ENCODE data around the gene CLCA1.
A peak's percentile ranks its signal among the peaks of the same experiment; 100 is the strongest.
"Not testable (repeated sequence)": the region's sequence is repeated elsewhere in the genome, so short reads cannot be mapped to it uniquely, and the experiment has no call there.

CLCA1 gene

GRCh38 chr1:86478416-86479156, 9.9 kb downstream of the CLCA1 start:
- Mint-ChIP-seq H3K36me3 (no peaks in the 10 kb centered on the region), H3K9me3 (ENCODE audit: low read depth) (no peaks in the 10 kb centered on the region), H3K27ac (no peak overlapping the region), H3K4me1 (ENCODE audit: low read depth) (no peaks in the 10 kb centered on the region), H3K27me3 (peaks cover 2% of the 10 kb centered on the region), H3K4me3 (no peak overlapping the region)

GRCh38 chr1:86481966-86482365, 13.2 kb downstream of the CLCA1 start:
- no peak overlapping the region for H3K4me3 Mint-ChIP-seq
- no peak overlapping the region for H3K27ac Mint-ChIP-seq
- H3K36me3 Mint-ChIP-seq, result no peaks in the 10 kb centered on the region
- no peaks in the 10 kb centered on the region for H3K4me1 Mint-ChIP-seq (ENCODE audit: low read depth)
- peaks cover 2% of the 10 kb centered on the region for H3K27me3 Mint-ChIP-seq
- H3K9me3 Mint-ChIP-seq (ENCODE audit: low read depth), result no peaks in the 10 kb centered on the region

GRCh38 chr1:86487131-86487810, 18.5 kb downstream of the CLCA1 start:
- H3K9me3 Mint-ChIP-seq (ENCODE audit: low read depth), result no peaks in the 10 kb centered on the region
- no peak overlapping the region for H3K4me3 Mint-ChIP-seq
- H3K36me3 Mint-ChIP-seq, result no peaks in the 10 kb centered on the region
- no peak overlapping the region for H3K27ac Mint-ChIP-seq
- no peaks in the 10 kb centered on the region for H3K27me3 Mint-ChIP-seq
- no peaks in the 10 kb centered on the region for H3K4me1 Mint-ChIP-seq (ENCODE audit: low read depth)

GRCh38 chr1:86487811-86488141, 19.0 kb downstream of the CLCA1 start:
- Mint-ChIP-seq H3K4me1 (ENCODE audit: low read depth) (no peaks in the 10 kb centered on the region), H3K27ac (no peak overlapping the region), H3K9me3 (ENCODE audit: low read depth) (no peaks in the 10 kb centered on the region), H3K36me3 (no peaks in the 10 kb centered on the region), H3K27me3 (no peaks in the 10 kb centered on the region), H3K4me3 (no peak overlapping the region)

- Mint-ChIP-seq H3K9me3 (ENCODE audit: low read depth) (no peaks in the 10 kb centered on the region), H3K27ac (no peak overlapping the region), H3K4me3 (no peak overlapping the region), H3K36me3 (no peaks in the 10 kb centered on the region), H3K27me3 (no peaks in the 10 kb centered on the region), H3K4me1 (ENCODE audit: low read depth) (no peaks in the 10 kb centered on the region)
These were observed 20.6 kb downstream of the CLCA1 start for GRCh38 chr1:86489242-86489878.

GRCh38 chr1:86491171-86491950, 22.6 kb downstream of the CLCA1 start:
- no peaks in the 10 kb centered on the region for H3K9me3 Mint-ChIP-seq (ENCODE audit: low read depth)
- no peaks in the 10 kb centered on the region for H3K36me3 Mint-ChIP-seq
- H3K4me1 Mint-ChIP-seq (ENCODE audit: low read depth), result no peaks in the 10 kb centered on the region
- H3K4me3 Mint-ChIP-seq, result no peak overlapping the region
- H3K27me3 Mint-ChIP-seq, result no peaks in the 10 kb centered on the region
- no peak overlapping the region for H3K27ac Mint-ChIP-seq

GRCh38 chr1:86498281-86498680, 29.6 kb downstream of the CLCA1 start:
- no peaks in the 10 kb centered on the region for H3K9me3 Mint-ChIP-seq (ENCODE audit: low read depth)
- H3K27ac Mint-ChIP-seq, result no peak overlapping the region
- H3K4me3 Mint-ChIP-seq, result no peak overlapping the region
- H3K4me1 Mint-ChIP-seq (ENCODE audit: low read depth), result peaks cover 5% of the 10 kb centered on the region
- no peaks in the 10 kb centered on the region for H3K36me3 Mint-ChIP-seq
- peaks cover 2% of the 10 kb centered on the region for H3K27me3 Mint-ChIP-seq

- Mint-ChIP-seq H3K27me3 (peaks cover 5% of the 10 kb centered on the region), H3K4me1 (ENCODE audit: low read depth) (peaks cover 5% of the 10 kb centered on the region), H3K9me3 (ENCODE audit: low read depth) (no peaks in the 10 kb centered on the region), H3K36me3 (no peaks in the 10 kb centered on the region), H3K4me3 (no peak overlapping the region), H3K27ac (no peak overlapping the region)
These were observed 31.4 kb downstream of the CLCA1 start for GRCh38 chr1:86499987-86500593.

- H3K9me3 Mint-ChIP-seq (ENCODE audit: low read depth), result no peaks in the 10 kb centered on the region
- H3K4me1 Mint-ChIP-seq (ENCODE audit: low read depth), result peaks cover 5% of the 10 kb centered on the region
- no peak overlapping the region for H3K27ac Mint-ChIP-seq
- peaks cover 5% of the 10 kb centered on the region for H3K27me3 Mint-ChIP-seq
- no peaks in the 10 kb centered on the region for H3K36me3 Mint-ChIP-seq
- H3K4me3 Mint-ChIP-seq, result no peak overlapping the region
These were observed 32.0 kb downstream of the CLCA1 start for GRCh38 chr1:86500714-86501113.

- not testable (repeated sequence) for H3K27me3 Mint-ChIP-seq; H3K9me3 Mint-ChIP-seq (ENCODE audit: low read depth); H3K36me3 Mint-ChIP-seq; H3K4me1 Mint-ChIP-seq (ENCODE audit: low read depth); H3K27ac Mint-ChIP-seq
- H3K4me3 Mint-ChIP-seq, result peak overlapping the region; percentile 86
These were observed 33.5 kb downstream of the CLCA1 start for GRCh38 chr1:86502125-86502646.

GRCh38 chr1:86502721-86503405, 34.1 kb downstream of the CLCA1 start:
- Mint-ChIP-seq H3K27ac (no peak overlapping the region), H3K27me3 (peaks cover 4% of the 10 kb centered on the region), H3K4me1 (ENCODE audit: low read depth) (peaks cover 5% of the 10 kb centered on the region), H3K4me3 (peak overlapping the region; percentile 86), H3K36me3 (no peaks in the 10 kb centered on the region), H3K9me3 (ENCODE audit: low read depth) (no peaks in the 10 kb centered on the region)

GRCh38 chr1:86503406-86504136, 34.8 kb downstream of the CLCA1 start:
- no peak overlapping the region for H3K27ac Mint-ChIP-seq
- H3K4me3 Mint-ChIP-seq, result peak overlapping the region; percentile 86
- H3K27me3 Mint-ChIP-seq, result peaks cover 4% of the 10 kb centered on the region
- no peaks in the 10 kb centered on the region for H3K36me3 Mint-ChIP-seq
- peaks cover 5% of the 10 kb centered on the region for H3K4me1 Mint-ChIP-seq (ENCODE audit: low read depth)
- no peaks in the 10 kb centered on the region for H3K9me3 Mint-ChIP-seq (ENCODE audit: low read depth)

GRCh38 chr1:86504137-86504479, 35.4 kb downstream of the CLCA1 start:
- Mint-ChIP-seq H3K36me3 (no peaks in the 10 kb centered on the region), H3K4me1 (ENCODE audit: low read depth) (peaks cover 5% of the 10 kb centered on the region), H3K27ac (no peak overlapping the region), H3K27me3 (peaks cover 6% of the 10 kb centered on the region), H3K9me3 (ENCODE audit: low read depth) (no peaks in the 10 kb centered on the region), H3K4me3 (no peak overlapping the region)
